ENCODE results near the gene CFAP299. TPM values are rescaled to one million over a fixed set of nuclear protein-coding genes. Genes with fewer than 3 reads are reported as not detected.

CFAP299 gene
- total RNA-seq, 2 donors from 2014 or later, result 0.17 TPM; not detected in 1

- Histone ChIP-seq H3K9me3 (no peaks in the 10 kb centered on the region), H3K36me3 (no peaks in the 10 kb centered on the region), H3K4me3 (no peak overlapping the region), H3K27me3 (replicated peaks; ENCODE audit: insufficient read depth) (no peaks in the 10 kb centered on the region), H3K27ac (no peak overlapping the region), H3K4me1 (replicated peaks) (no peaks in the 10 kb centered on the region)
- TF ChIP-seq CTCF (IDR thresholded peaks at IDR 0.05), result no peak
- no peak for TF ChIP-seq POLR2AphosphoS5 (IDR thresholded peaks at IDR 0.05)
- TF ChIP-seq POLR2A (IDR thresholded peaks at IDR 0.05), result no peak
- 95% methylated on average over 1 of the region's 1 CpG for WGBS
- intact Hi-C loops (cut with DNase I), result no loop called here
- no peak for DNase-seq (ENCODE audit: low spot score)
These were observed 87.3 kb downstream of the CFAP299 start for GRCh38 chr4:80422727-80423404.

- H3K27me3 ChIP-seq (replicated peaks; ENCODE audit: insufficient read depth), result no peaks in the 10 kb centered on the region
- intact Hi-C loops (cut with DNase I), result no loop called here
- H3K27ac ChIP-seq, result no peak overlapping the region
- no peaks in the 10 kb centered on the region for H3K4me1 ChIP-seq (replicated peaks)
- no peaks in the 10 kb centered on the region for H3K9me3 ChIP-seq
- TF ChIP-seq POLR2A (IDR thresholded peaks at IDR 0.05), result no peak
- TF ChIP-seq CTCF (IDR thresholded peaks at IDR 0.05), result no peak
- no peak for TF ChIP-seq POLR2AphosphoS5 (IDR thresholded peaks at IDR 0.05)
- no peaks in the 10 kb centered on the region for H3K36me3 ChIP-seq
- no peak overlapping the region for H3K4me3 ChIP-seq
- WGBS, result 83% methylated on average over 3 of the region's 3 CpGs
- no peak for DNase-seq (ENCODE audit: low spot score)
These were observed 88.2 kb downstream of the CFAP299 start for GRCh38 chr4:80423553-80424224.

- Histone ChIP-seq H3K4me3 (no peak overlapping the region), H3K27ac (no peak overlapping the region), H3K27me3 (replicated peaks; ENCODE audit: insufficient read depth) (no peaks in the 10 kb centered on the region), H3K4me1 (replicated peaks) (no peaks in the 10 kb centered on the region), H3K9me3 (no peaks in the 10 kb centered on the region), H3K36me3 (no peaks in the 10 kb centered on the region)
- intact Hi-C loops (cut with DNase I), result no loop called here
- DNase-seq (ENCODE audit: low spot score), result no peak
- TF ChIP-seq POLR2AphosphoS5 (IDR thresholded peaks at IDR 0.05) (no peak), CTCF (IDR thresholded peaks at IDR 0.05) (no peak), POLR2A (IDR thresholded peaks at IDR 0.05) (no peak)
- WGBS, result 84% methylated on average over 2 of the region's 2 CpGs
These were observed 88.7 kb downstream of the CFAP299 start for GRCh38 chr4:80424225-80424581.

- no peak for DNase-seq (ENCODE audit: low spot score)
- 42% methylated on average over 4 of the region's 4 CpGs for whole genome bisulfite sequencing
- no peaks in the 10 kb centered on the region for H3K4me1 ChIP-seq (replicated peaks)
These were observed 89.9 kb downstream of the CFAP299 start for GRCh38 chr4:80425124-80426100.

More at GRCh38 chr4:80425124-80426100, 89.9 kb downstream of the CFAP299 start:
- no peaks in the 10 kb centered on the region for H3K36me3 ChIP-seq
- no peak overlapping the region for H3K4me3 ChIP-seq
- TF ChIP-seq POLR2AphosphoS5 (IDR thresholded peaks at IDR 0.05) (no peak), CTCF (IDR thresholded peaks at IDR 0.05) (no peak), POLR2A (IDR thresholded peaks at IDR 0.05) (no peak)
- no peak overlapping the region for H3K27ac ChIP-seq
- no peaks in the 10 kb centered on the region for H3K27me3 ChIP-seq (replicated peaks; ENCODE audit: insufficient read depth)
- no peaks in the 10 kb centered on the region for H3K9me3 ChIP-seq
- intact Hi-C loops (cut with DNase I), result no loop called here
